IPS-NIHi7 (cell line): ENCODE measurements around the gene ABCA4.
"Not testable (repeated sequence)": the region's sequence is repeated elsewhere in the genome, so short reads cannot be mapped to it uniquely, and the experiment has no call there.

ENCODE experiments used
- DNase-seq: peaks from one replicate; pipeline ENCODE4 v3.0.0; 2012; ENCODE audit warnings: mixed read lengths; ENCODE audit errors: extremely low spot score

The ABCA4 gene

GRCh38 chr1:94120991-94121390 lies at the start of gene ABCA4:
TSS of gene ABCA4 (minus strand) at chr1:94121148. CDS start at chr1:94121045, 103 bp downstream.
- no peak for DNase-seq

GRCh38 chr1:94169126-94169525 lies 48.2 kb upstream of the ABCA4 start:
- DNase-seq = no peak

GRCh38 chr1:94165843-94166242 lies 44.9 kb upstream of the ABCA4 start:
- DNase-seq = no peak

GRCh38 chr1:94164885-94165284 lies 43.9 kb upstream of the ABCA4 start:
- not testable (repeated sequence) for DNase-seq

GRCh38 chr1:94164121-94164520 lies 43.2 kb upstream of the ABCA4 start:
- not testable (repeated sequence) for DNase-seq

- DNase-seq = not testable (repeated sequence)
These were observed 42.3 kb upstream of the ABCA4 start for GRCh38 chr1:94163249-94163648.

- peak; percentile 13 for DNase-seq
These were observed 39.9 kb upstream of the ABCA4 start for GRCh38 chr1:94160811-94161210.

- DNase-seq = no peak
These were observed 35.2 kb upstream of the ABCA4 start for GRCh38 chr1:94156096-94156625.

- no peak for DNase-seq
These were observed 34.0 kb upstream of the ABCA4 start for GRCh38 chr1:94154989-94155388.

- DNase-seq = no peak
These were observed 32.2 kb upstream of the ABCA4 start for GRCh38 chr1:94153133-94153532.

- not testable (repeated sequence) for DNase-seq
These were observed 28.2 kb upstream of the ABCA4 start for GRCh38 chr1:94149166-94149565.

GRCh38 chr1:94146273-94146672 lies 25.3 kb upstream of the ABCA4 start:
- DNase-seq = no peak

- DNase-seq = no peak
These were observed 23.9 kb upstream of the ABCA4 start for GRCh38 chr1:94144836-94145235.

GRCh38 chr1:94143809-94144176 lies 22.8 kb upstream of the ABCA4 start:
- DNase-seq = no peak

GRCh38 chr1:94143173-94143808 lies 22.3 kb upstream of the ABCA4 start:
- no peak for DNase-seq

GRCh38 chr1:94142583-94142982 lies 21.6 kb upstream of the ABCA4 start:
- no peak for DNase-seq

- no peak for DNase-seq
These were observed 21.1 kb upstream of the ABCA4 start for GRCh38 chr1:94142022-94142421.

GRCh38 chr1:94132111-94132510 lies 11.2 kb upstream of the ABCA4 start:
- no peak for DNase-seq

GRCh38 chr1:94130851-94131595 lies 10.1 kb upstream of the ABCA4 start:
- DNase-seq = no peak

- DNase-seq = no peak
These were observed 5.7 kb upstream of the ABCA4 start for GRCh38 chr1:94126651-94127050.

GRCh38 chr1:94125551-94126514 lies 4.9 kb upstream of the ABCA4 start:
- no peak for DNase-seq

- DNase-seq = no peak
These were observed 3.6 kb upstream of the ABCA4 start for GRCh38 chr1:94124538-94124937.
